SK-N-SH (cell line): Measurements from ENCODE around the gene SYNJ1.

Source experiments
- EZH2phosphoT487 ChIP-seq: fragments of 200-600 bp; sonication (generic); IDR thresholded peaks from 2 replicates; pipeline ENCODE4 v1.6.1; 2017; ENCODE audit warnings: low read depth, mixed run types, mild to moderate bottlenecking, antibody characterized with exemption, moderate library complexity, borderline replicate concordance
- TF ChIP-seq, protein P1 (sequence below): fragments of 200-600 bp; sonication (generic); IDR thresholded peaks from 2 replicates; pipeline ENCODE4 v1.6.1; 2017; ENCODE audit warnings: antibody characterized with exemption, mild to moderate bottlenecking, moderate library complexity

GRCh38 chr21:32602099-32602498 lies 125.7 kb downstream of the SYNJ1 start:
- TF ChIP-seq, protein P1, sequence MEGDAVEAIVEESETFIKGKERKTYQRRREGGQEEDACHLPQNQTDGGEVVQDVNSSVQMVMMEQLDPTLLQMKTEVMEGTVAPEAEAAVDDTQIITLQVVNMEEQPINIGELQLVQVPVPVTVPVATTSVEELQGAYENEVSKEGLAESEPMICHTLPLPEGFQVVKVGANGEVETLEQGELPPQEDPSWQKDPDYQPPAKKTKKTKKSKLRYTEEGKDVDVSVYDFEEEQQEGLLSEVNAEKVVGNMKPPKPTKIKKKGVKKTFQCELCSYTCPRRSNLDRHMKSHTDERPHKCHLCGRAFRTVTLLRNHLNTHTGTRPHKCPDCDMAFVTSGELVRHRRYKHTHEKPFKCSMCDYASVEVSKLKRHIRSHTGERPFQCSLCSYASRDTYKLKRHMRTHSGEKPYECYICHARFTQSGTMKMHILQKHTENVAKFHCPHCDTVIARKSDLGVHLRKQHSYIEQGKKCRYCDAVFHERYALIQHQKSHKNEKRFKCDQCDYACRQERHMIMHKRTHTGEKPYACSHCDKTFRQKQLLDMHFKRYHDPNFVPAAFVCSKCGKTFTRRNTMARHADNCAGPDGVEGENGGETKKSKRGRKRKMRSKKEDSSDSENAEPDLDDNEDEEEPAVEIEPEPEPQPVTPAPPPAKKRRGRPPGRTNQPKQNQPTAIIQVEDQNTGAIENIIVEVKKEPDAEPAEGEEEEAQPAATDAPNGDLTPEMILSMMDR, result no peak
- TF ChIP-seq EZH2phosphoT487, result no peak
